NOMO-1 (cell line): ENCODE results near the gene HSD17B12.

ENCODE experiments used
- DNase-seq, 2 experiments: peaks; one replicate each; lab custom pipeline; 2025; ENCODE audit not compliant: unreplicated experiment in 2 of 2; lab: John Stamatoyannopoulos, UW

Gene HSD17B12

DNA sequence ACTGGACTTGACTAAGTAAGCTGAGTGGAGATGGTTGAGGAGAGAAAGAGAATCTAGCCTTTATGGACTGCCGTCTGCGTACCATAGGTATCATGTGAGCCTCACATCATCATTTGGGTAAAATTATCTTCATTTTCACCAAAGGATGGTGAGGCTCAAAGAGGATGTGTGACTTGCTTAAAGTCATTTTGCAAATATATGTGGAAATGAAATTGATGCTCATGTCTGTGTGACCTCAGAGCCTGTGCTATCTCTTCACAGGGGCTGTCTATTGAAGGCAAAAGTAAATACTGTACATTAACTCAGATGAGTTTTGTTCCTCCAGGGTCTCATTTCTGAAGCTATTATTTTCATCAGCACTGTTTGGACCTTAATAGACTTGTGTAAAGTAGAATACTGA lies 116.8 kb downstream of the HSD17B12 start:
- no peak for DNase-seq

DNA sequence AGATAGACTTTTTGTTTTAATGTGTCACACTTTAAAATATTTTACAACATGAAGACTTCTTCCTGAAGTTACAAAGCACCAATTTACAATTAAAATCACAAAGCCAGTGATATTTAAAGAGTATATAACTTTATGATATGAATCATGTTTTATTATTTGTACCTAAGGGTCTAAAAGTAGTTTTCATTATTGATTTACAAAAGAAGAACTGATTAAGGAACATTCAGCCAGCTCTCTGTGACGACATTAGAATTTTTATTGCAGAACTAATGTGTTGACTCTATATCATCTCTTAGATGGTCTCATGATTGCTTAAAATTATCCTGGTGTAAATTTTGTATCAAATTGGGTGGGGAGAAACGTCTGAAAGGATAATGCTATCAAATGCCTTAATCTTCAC lies 117.3 kb downstream of the HSD17B12 start:
- no peak for DNase-seq

- DNase-seq: no peak
Measured at GRCh38 chr11:43802509-43802908, 122.0 kb downstream of the HSD17B12 start.

DNA sequence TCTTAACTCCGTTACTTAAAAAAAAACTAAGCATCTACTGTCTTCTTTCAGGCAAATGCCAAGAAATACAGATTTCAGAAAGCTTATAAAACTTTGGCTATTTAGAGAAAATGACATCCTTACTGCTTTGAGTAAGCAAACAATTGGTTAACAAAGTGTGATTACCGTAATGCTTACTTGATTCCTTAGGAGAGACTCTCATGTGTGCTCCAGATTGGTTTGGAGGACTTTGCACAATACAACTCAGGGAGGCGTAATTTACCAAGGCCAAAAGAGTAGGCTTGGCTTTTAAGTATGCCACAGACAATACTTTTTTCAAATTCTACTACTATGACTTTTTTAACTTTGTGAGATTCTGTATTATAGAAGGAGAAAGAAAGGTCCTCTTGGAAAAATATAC lies 123.2 kb downstream of the HSD17B12 start:
- no peak for DNase-seq

DNA sequence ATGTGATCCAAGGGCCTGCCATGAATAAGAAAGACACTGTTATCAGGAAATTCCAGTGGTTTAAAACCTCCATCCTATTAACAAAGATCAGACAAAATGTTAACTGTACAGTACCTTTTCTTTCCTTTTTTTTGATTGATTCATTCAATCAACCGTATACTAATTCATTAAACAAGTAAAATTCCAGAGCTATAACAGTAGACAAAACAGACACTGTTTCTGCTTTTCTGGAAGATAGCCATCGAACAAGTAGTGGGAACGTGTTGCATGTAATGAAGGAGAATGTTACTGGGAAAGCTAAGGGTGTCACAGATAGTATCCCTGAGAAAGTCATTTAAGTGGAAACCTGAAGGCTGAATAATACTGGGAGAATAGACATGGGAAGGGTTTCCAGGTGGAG lies 126.4 kb downstream of the HSD17B12 start:
- no peak for DNase-seq

GRCh38 chr11:43810929-43811596 lies 130.5 kb downstream of the HSD17B12 start:
- DNase-seq: no peak

DNA sequence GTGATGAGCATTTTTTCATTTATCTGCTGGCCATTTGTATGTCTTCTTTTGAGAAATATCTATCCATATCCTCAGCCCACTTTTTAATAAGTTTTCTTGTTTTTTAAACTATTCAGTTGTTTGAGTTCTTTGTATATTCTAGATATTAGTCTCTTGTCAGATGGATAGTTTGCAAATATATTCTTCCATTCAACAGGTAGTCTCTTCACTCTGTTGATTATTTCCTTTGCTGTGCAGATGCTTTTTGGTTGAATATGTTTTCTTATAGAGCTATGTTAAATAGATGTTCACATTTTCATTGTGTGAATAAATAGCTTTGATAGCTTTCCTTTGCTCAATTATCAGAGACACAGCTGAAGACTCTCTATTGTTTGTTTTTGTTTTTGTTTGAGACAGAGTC lies 131.9 kb downstream of the HSD17B12 start:
- DNase-seq: no peak

DNA sequence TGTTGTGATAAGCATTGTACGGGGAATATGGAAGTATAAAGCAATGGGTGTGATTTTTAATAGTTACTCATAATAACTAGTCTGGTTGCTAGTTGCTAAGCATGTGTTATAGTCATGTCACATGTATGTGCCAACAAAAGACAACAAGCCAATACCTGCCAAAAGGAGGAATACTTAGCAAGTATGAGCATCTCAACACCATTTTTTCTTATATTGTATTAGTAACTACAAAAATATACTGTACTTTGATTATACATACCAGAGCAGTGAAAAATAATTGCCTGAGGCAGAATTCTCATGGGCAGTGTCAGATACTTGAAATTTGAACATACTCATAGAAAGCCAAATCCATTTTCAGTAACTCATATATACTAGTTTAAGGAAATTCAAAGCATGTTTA lies 137.7 kb downstream of the HSD17B12 start:
- no peak for DNase-seq

GRCh38 chr11:43819926-43820325 lies 139.4 kb downstream of the HSD17B12 start:
- DNase-seq: no peak

DNA sequence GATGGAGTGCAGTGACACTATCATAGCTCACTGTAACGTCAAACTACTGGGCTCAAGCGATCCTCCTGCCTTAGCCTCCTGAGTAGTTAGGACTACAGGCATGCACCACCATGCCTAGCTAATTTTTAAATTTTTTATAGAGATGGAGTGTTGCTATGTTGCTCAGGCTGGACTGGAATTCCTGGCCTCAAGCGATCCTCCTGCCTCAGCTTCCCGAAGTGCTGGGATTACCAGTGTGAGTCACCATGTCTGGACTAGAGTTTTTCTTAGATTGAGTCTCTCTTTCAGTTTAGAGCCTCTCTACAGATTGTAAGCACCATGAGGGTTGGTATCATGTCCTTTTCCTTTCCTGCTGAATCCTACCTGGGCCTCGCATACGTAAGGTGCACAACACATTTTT lies 142.8 kb downstream of the HSD17B12 start:
- DNase-seq: no peak

GRCh38 chr11:43823851-43824250 lies 143.3 kb downstream of the HSD17B12 start:
- DNase-seq: no peak

DNA sequence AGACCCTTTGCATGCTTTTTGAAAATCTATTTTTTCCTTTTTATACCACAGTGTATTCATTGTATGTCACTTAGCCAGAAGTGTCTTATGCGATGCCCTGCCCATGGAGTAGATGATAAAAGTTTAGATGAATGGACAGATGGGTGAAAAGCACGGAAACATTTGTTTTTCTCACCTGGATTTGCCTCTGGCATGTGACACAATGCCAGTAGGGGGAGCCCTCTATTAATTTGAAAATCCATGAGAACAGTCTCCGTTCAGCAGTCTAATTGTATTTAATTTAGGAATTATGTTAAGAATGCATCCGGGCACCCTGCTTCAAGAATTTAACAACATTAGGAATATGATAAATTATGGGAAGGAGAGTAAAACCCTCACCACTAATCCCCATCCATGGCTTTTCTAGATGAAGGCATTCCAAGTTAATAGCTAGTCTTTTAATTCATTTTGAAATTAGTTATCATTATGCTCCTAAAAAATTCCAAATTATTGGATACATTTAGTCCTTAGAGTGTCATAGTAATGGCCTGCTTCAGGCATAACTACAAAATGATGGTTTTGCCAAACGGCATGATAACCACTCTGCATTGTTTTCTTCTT lies 144.8 kb downstream of the HSD17B12 start:
- no peak for DNase-seq

DNA sequence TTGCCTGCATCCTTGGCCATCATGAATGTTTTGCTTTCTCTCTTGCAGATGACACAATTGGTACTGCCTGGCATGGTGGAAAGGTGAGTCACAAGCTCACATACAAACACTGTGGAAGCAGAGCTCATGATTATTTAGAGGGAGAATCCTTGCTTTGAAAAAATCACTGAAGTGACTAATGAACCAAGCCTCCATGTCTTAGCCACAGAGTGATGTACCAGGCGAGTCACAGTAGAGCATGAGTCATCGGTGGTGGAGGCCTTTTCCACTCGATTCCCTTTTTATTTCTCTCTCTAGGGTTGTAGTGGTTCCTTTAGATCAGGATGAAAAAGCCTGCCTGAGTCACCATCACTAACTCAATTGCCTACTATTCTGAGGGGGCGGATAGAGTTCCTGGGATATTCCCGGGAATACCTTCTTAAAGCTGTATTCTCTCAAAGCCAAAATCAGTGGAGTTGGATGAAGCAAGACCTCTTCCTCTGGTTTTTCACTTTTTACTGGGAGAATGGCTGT lies 150.4 kb downstream of the HSD17B12 start:
- peak in 1 of 2 experiments; percentile 16 for DNase-seq

- DNase-seq: no peak
Measured at GRCh38 chr11:43832536-43832935, 152.0 kb downstream of the HSD17B12 start.

- DNase-seq: no peak
Measured at GRCh38 chr11:43833657-43834073, 153.1 kb downstream of the HSD17B12 start.

- DNase-seq: no peak
Measured at GRCh38 chr11:43834286-43834685, 153.7 kb downstream of the HSD17B12 start.

- DNase-seq: no peak
Measured at GRCh38 chr11:43835104-43835503, 154.6 kb downstream of the HSD17B12 start.

DNA sequence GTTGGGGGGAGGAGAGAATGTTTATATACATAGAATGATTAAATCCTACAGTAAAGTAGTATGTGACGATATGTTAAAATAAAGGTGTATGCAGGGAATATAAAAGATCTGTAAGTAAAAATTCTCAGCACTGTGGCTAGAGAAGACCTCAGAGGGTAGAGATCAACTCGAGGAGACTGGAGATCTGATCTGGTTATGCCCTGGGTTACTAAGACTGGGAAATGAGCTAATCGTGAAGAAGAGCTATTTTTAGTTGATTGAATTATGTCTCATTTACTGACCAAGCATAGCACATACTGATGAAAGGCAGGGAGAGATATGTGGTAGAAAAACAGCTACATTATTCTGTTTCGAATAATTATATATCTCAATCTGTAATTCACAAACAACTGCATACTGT lies 157.3 kb downstream of the HSD17B12 start:
- DNase-seq: no peak

GRCh38 chr11:43842021-43842420 lies 161.5 kb downstream of the HSD17B12 start:
- DNase-seq: no peak

DNA sequence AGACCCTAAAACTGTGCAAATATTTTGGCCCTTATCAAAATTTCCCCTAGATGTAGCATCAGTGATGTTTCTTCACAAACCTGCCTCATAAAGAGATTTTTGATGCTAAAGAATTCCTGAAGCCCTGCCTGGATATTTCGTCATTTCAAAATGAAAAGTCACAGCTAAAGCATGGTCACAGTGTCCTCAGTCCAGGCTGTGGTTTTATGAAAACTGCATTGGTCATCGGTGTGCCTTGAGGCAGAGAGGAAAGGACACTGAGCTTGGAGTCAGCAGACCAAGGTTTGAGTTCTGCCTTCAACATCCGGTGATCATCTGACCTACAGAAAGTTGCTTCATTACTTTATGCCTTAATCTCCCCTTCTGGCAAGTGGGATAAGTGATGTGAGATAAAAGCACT lies 165.3 kb downstream of the HSD17B12 start:
- no peak for DNase-seq

DNA sequence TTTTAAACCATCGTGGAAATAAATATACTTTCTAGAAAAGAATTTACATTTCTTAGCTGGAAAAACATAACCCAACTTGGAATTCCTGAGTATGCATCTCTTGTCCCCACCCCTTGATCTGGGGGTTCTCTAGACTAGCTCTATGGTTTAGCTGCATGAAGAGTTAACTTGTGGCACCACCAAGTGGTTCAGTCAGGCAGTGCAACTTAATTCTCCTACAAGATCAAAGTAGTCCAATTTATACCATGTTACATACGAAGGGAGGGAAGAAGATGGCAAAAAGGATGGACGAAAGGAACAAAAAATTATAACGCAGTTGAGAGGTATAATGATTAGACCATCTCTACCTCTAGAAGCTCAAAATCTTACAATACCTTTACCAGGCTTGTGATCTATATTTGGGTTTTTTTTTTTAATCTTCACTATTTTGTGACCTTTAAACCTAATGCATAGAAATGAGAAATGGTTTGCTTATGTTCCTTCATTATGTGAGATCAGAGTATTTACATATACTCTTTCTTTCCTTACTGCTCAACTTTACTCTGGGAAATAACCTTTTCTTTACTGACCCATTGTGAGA lies 171.6 kb downstream of the HSD17B12 start:
- DNase-seq: peak in 1 of 2 experiments; percentile 18

- no peak for DNase-seq
Measured at GRCh38 chr11:43853781-43854180, 173.2 kb downstream of the HSD17B12 start.
